Stimulated activated naive CD8-positive, alpha-beta T cell treated with anti-CD3 and anti-CD28 coated beads, Interleukin-15, amount 100 ng/mL, for 72 hours (primary cell): ENCODE data around the gene CACNA1D.

Experiments used
- ATAC-seq: fragments of 150-1000 bp; cut with Tn5 transposase; 2 replicates; pipeline ENCODE4 v1.10.0; 2021; ENCODE audit warnings: mild to moderate bottlenecking, moderate library complexity
- DNase-seq, 2 donors: peaks; one replicate each; pipeline ENCODE4 v3.0.0; 2021 to 2022
- H3K27ac Mint-ChIP-seq, 2 donors: one replicate each; pipeline ENCODE4 v1.8.0; 2022; ENCODE audit warnings: mild to moderate bottlenecking in 2 of 2, mixed read lengths in 2 of 2, moderate library complexity in 2 of 2
- H3K27me3 Mint-ChIP-seq: one replicate; pipeline ENCODE4 v1.8.0; 2022; ENCODE audit warnings: mixed read lengths
- H3K4me1 Mint-ChIP-seq: one replicate; pipeline ENCODE4 v1.8.0; 2022; ENCODE audit warnings: mild to moderate bottlenecking, mixed read lengths
- H3K4me3 Mint-ChIP-seq, 2 donors: one replicate each; pipeline ENCODE4 v1.8.0; 2022; ENCODE audit warnings: mild to moderate bottlenecking in 2 of 2, mixed read lengths in 2 of 2, moderate library complexity in 1 of 2
- H3K9me3 Mint-ChIP-seq, 2 donors: one replicate each; pipeline ENCODE4 v1.8.0; 2022; ENCODE audit warnings: mixed read lengths in 2 of 2

Gene CACNA1D

GRCh38 chr3:53820084-53820483 is 325.7 kb downstream of the CACNA1D start:
- H3K9me3 Mint-ChIP-seq = no peaks in the 10 kb centered on the region
- H3K27me3 Mint-ChIP-seq = peaks cover 14% of the 10 kb centered on the region
- no peak for DNase-seq
- no peak for ATAC-seq
- no peaks in the 10 kb centered on the region for H3K4me1 Mint-ChIP-seq
- H3K4me3 Mint-ChIP-seq = no peak overlapping the region
- no peak overlapping the region for H3K27ac Mint-ChIP-seq

GRCh38 chr3:53820756-53821580 is 326.6 kb downstream of the CACNA1D start:
- Mint-ChIP-seq H3K27ac (peak overlapping the region in 1 of 2 donors; percentile 85), H3K4me3 (no peak overlapping the region), H3K4me1 (no peaks in the 10 kb centered on the region), H3K9me3 (no peaks in the 10 kb centered on the region), H3K27me3 (peaks cover 14% of the 10 kb centered on the region)
- no peak for DNase-seq
- ATAC-seq = no peak

GRCh38 chr3:53821631-53822121 is 327.3 kb downstream of the CACNA1D start:
- H3K4me3 Mint-ChIP-seq = no peak overlapping the region
- H3K4me1 Mint-ChIP-seq = no peaks in the 10 kb centered on the region
- ATAC-seq = no peak
- peak overlapping the region in 1 of 2 donors; percentile 63 for H3K27ac Mint-ChIP-seq
- H3K9me3 Mint-ChIP-seq = no peaks in the 10 kb centered on the region
- peaks cover 14% of the 10 kb centered on the region for H3K27me3 Mint-ChIP-seq
- no peak for DNase-seq

GRCh38 chr3:53822331-53822741 is 327.9 kb downstream of the CACNA1D start:
- peak; percentile 35 for ATAC-seq

GRCh38 chr3:53823026-53823955 is 328.9 kb downstream of the CACNA1D start:
- DNase-seq = no peak
- Mint-ChIP-seq H3K27me3 (no peaks in the 10 kb centered on the region), H3K9me3 (no peaks in the 10 kb centered on the region), H3K4me3 (no peak overlapping the region), H3K4me1 (no peaks in the 10 kb centered on the region), H3K27ac (no peak overlapping the region)
- ATAC-seq = peak; percentile 24

More at GRCh38 chr3:53822331-53822741, 327.9 kb downstream of the CACNA1D start:
- Mint-ChIP-seq H3K9me3 (no peaks in the 10 kb centered on the region), H3K27ac (no peak overlapping the region), H3K4me3 (no peak overlapping the region), H3K27me3 (peaks cover 9% of the 10 kb centered on the region), H3K4me1 (no peaks in the 10 kb centered on the region)
- DNase-seq = no peak

- H3K4me1 Mint-ChIP-seq = no peaks in the 10 kb centered on the region
- no peak for ATAC-seq
- no peak overlapping the region for H3K4me3 Mint-ChIP-seq
- DNase-seq = no peak
- H3K27ac Mint-ChIP-seq = no peak overlapping the region
- H3K27me3 Mint-ChIP-seq = no peaks in the 10 kb centered on the region
- no peaks in the 10 kb centered on the region for H3K9me3 Mint-ChIP-seq
These were observed 329.7 kb downstream of the CACNA1D start for GRCh38 chr3:53823956-53824657.

- H3K27ac Mint-ChIP-seq = no peak overlapping the region
- DNase-seq = no peak
- H3K27me3 Mint-ChIP-seq = no peaks in the 10 kb centered on the region
- H3K4me3 Mint-ChIP-seq = no peak overlapping the region
- H3K9me3 Mint-ChIP-seq = no peaks in the 10 kb centered on the region
- no peaks in the 10 kb centered on the region for H3K4me1 Mint-ChIP-seq
- no peak for ATAC-seq
These were observed 330.4 kb downstream of the CACNA1D start for GRCh38 chr3:53824795-53825194.

GRCh38 chr3:53826048-53826447 is 331.6 kb downstream of the CACNA1D start:
- Mint-ChIP-seq H3K27me3 (no peaks in the 10 kb centered on the region), H3K4me3 (no peak overlapping the region), H3K27ac (no peak overlapping the region), H3K4me1 (no peaks in the 10 kb centered on the region), H3K9me3 (no peaks in the 10 kb centered on the region)
- DNase-seq (no peak), ATAC-seq (no peak)

GRCh38 chr3:53828581-53828980 is 334.2 kb downstream of the CACNA1D start:
- Mint-ChIP-seq H3K4me3 (no peak overlapping the region), H3K27me3 (no peaks in the 10 kb centered on the region), H3K4me1 (no peaks in the 10 kb centered on the region), H3K9me3 (no peaks in the 10 kb centered on the region), H3K27ac (no peak overlapping the region)
- ATAC-seq (no peak), DNase-seq (no peak)

- H3K27me3 Mint-ChIP-seq = no peaks in the 10 kb centered on the region
- DNase-seq = no peak
- no peak for ATAC-seq
- no peaks in the 10 kb centered on the region for H3K9me3 Mint-ChIP-seq
- no peak overlapping the region for H3K27ac Mint-ChIP-seq
- H3K4me3 Mint-ChIP-seq = no peak overlapping the region
- H3K4me1 Mint-ChIP-seq = no peaks in the 10 kb centered on the region
These were observed 335.2 kb downstream of the CACNA1D start for GRCh38 chr3:53829605-53830004.

GRCh38 chr3:53830944-53831343 is 336.5 kb downstream of the CACNA1D start:
- no peak overlapping the region for H3K4me3 Mint-ChIP-seq
- ATAC-seq (no peak), DNase-seq (no peak)
- no peaks in the 10 kb centered on the region for H3K9me3 Mint-ChIP-seq
- H3K27ac Mint-ChIP-seq = no peak overlapping the region
- no peaks in the 10 kb centered on the region for H3K4me1 Mint-ChIP-seq
- H3K27me3 Mint-ChIP-seq = no peaks in the 10 kb centered on the region

GRCh38 chr3:53833053-53833645 is 338.7 kb downstream of the CACNA1D start:
- Mint-ChIP-seq H3K27me3 (peaks cover 2% of the 10 kb centered on the region), H3K4me1 (no peaks in the 10 kb centered on the region), H3K9me3 (no peaks in the 10 kb centered on the region), H3K4me3 (no peak overlapping the region), H3K27ac (no peak overlapping the region)
- ATAC-seq (no peak), DNase-seq (no peak)

GRCh38 chr3:53833700-53834099 is 339.3 kb downstream of the CACNA1D start:
- H3K4me3 Mint-ChIP-seq = no peak overlapping the region
- H3K27ac Mint-ChIP-seq = no peak overlapping the region
- H3K27me3 Mint-ChIP-seq = peaks cover 5% of the 10 kb centered on the region
- DNase-seq = no peak
- H3K9me3 Mint-ChIP-seq = no peaks in the 10 kb centered on the region
- no peaks in the 10 kb centered on the region for H3K4me1 Mint-ChIP-seq
- ATAC-seq = no peak

GRCh38 chr3:53834429-53835095 is 340.2 kb downstream of the CACNA1D start:
- Mint-ChIP-seq H3K27ac (no peak overlapping the region), H3K4me1 (no peaks in the 10 kb centered on the region), H3K27me3 (peaks cover 5% of the 10 kb centered on the region), H3K9me3 (no peaks in the 10 kb centered on the region), H3K4me3 (no peak overlapping the region)
- DNase-seq (no peak), ATAC-seq (no peak)

GRCh38 chr3:53835257-53835656 is 340.8 kb downstream of the CACNA1D start:
- Mint-ChIP-seq H3K27me3 (peaks cover 5% of the 10 kb centered on the region), H3K4me1 (no peaks in the 10 kb centered on the region), H3K4me3 (no peak overlapping the region), H3K9me3 (no peaks in the 10 kb centered on the region), H3K27ac (no peak overlapping the region)
- no peak for DNase-seq
- ATAC-seq = no peak
